Measurements from ENCODE around the gene LYST.

LYST gene

DNA sequence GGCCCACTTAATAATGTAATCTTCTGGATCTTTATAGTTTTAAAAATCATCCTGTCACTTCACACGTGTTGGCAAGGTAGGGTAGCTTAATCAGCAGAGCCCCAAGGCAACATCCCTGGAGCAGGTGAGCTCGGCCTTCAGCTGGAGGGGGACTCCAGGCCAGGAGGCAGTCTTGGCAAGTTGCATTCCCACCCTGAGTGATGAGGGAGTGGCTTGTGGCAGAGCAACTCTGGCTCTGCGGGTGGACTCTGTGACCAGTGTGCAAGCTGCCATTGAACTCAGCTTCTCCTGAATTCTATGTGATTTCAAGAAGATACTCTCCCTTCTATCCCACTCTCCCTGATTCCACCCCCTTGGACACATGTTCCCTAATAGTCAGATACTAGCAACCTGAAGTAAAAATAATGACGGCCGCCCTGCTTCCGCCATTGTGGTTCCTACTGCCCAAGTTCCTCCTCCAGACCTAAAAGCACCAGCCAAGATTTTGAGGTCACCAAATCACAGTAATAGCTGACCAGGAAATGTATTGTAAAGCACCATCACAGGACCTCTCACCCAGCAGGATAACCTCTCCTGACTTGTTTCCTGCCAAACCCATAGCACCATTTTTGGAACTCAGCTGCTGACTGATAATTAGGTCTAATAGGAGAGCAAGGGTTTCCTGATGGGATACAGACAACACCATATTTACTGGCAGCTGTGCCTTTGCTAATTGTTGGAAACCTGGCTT, 11.5 kb upstream of the LYST start:
- H3F3A ChIP-seq (ENCODE audit: insufficient read depth, low read length): no peaks in the 10 kb centered on the region
- H3K27ac ChIP-seq (ENCODE audit: low read depth, low read length, poor library complexity, severe bottlenecking): no peak overlapping the region
- no peaks in the 10 kb centered on the region for H3K79me2 ChIP-seq (ENCODE audit: insufficient read depth, low read length)
- H4K20me1 ChIP-seq (ENCODE audit: insufficient read depth, low read length): no peaks in the 10 kb centered on the region
- TF ChIP-seq, protein P1, sequence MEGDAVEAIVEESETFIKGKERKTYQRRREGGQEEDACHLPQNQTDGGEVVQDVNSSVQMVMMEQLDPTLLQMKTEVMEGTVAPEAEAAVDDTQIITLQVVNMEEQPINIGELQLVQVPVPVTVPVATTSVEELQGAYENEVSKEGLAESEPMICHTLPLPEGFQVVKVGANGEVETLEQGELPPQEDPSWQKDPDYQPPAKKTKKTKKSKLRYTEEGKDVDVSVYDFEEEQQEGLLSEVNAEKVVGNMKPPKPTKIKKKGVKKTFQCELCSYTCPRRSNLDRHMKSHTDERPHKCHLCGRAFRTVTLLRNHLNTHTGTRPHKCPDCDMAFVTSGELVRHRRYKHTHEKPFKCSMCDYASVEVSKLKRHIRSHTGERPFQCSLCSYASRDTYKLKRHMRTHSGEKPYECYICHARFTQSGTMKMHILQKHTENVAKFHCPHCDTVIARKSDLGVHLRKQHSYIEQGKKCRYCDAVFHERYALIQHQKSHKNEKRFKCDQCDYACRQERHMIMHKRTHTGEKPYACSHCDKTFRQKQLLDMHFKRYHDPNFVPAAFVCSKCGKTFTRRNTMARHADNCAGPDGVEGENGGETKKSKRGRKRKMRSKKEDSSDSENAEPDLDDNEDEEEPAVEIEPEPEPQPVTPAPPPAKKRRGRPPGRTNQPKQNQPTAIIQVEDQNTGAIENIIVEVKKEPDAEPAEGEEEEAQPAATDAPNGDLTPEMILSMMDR (IDR thresholded peaks at IDR 0.05; ENCODE audit: low read length): no peak
- TF ChIP-seq EZH2 (IDR thresholded peaks at IDR 0.05; ENCODE audit: borderline replicate concordance, low read length): no peak
- no peak overlapping the region for H3K4me2 ChIP-seq (ENCODE audit: low read length)
- no peaks in the 10 kb centered on the region for H3K27me3 ChIP-seq (ENCODE audit: insufficient read depth, low read length)
- H3K4me1 ChIP-seq (ENCODE audit: insufficient read depth, low read length, severe bottlenecking): no peaks in the 10 kb centered on the region
- H3K9me3 ChIP-seq (ENCODE audit: low read length): no peaks in the 10 kb centered on the region
- H3K9me2 ChIP-seq (ENCODE audit: low read depth, low read length): no peaks in the 10 kb centered on the region
- H2AFZ ChIP-seq (ENCODE audit: low read length): no peak overlapping the region
- H3K36me3 ChIP-seq (ENCODE audit: insufficient read depth, low read length): no peaks in the 10 kb centered on the region
- H3K4me3 ChIP-seq (ENCODE audit: low read depth, low read length, poor library complexity, severe bottlenecking): no peak overlapping the region
- H3K9ac ChIP-seq (ENCODE audit: low read length): no peak overlapping the region

DNA sequence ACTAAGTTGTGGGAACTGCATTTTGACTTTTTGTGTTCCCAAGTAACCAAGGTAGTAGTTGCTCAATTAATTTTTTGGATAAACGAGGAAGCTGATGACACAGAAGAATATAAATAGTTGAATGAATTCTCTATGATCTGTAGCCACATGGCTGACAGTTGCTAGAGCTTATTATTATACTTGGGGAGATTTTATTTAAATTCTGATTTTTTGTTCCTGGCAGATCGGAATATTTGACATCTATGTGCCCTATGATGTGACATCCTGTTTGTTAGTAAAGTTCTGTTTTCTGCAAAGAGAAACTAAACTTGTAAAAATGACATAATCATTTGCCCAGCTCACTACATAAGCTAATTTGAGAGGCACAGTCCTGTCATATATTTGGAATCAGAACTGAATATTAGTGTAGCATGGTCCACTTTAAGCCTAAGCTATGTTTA, 9.7 kb upstream of the LYST start:
- Histone ChIP-seq H3K4me3 (ENCODE audit: low read depth, low read length, poor library complexity, severe bottlenecking) (no peak overlapping the region), H3K36me3 (ENCODE audit: insufficient read depth, low read length) (no peaks in the 10 kb centered on the region), H3K4me1 (ENCODE audit: insufficient read depth, low read length, severe bottlenecking) (no peaks in the 10 kb centered on the region), H3F3A (ENCODE audit: insufficient read depth, low read length) (no peaks in the 10 kb centered on the region), H3K27ac (ENCODE audit: low read depth, low read length, poor library complexity, severe bottlenecking) (no peak overlapping the region), H3K79me2 (ENCODE audit: insufficient read depth, low read length) (no peaks in the 10 kb centered on the region), H3K27me3 (ENCODE audit: insufficient read depth, low read length) (no peaks in the 10 kb centered on the region), H3K9ac (ENCODE audit: low read length) (no peak overlapping the region), H2AFZ (ENCODE audit: low read length) (no peak overlapping the region), H4K20me1 (ENCODE audit: insufficient read depth, low read length) (no peaks in the 10 kb centered on the region), H3K4me2 (ENCODE audit: low read length) (no peak overlapping the region), H3K9me3 (ENCODE audit: low read length) (no peaks in the 10 kb centered on the region), H3K9me2 (ENCODE audit: low read depth, low read length) (no peaks in the 10 kb centered on the region)
- TF ChIP-seq, protein P1 (IDR thresholded peaks at IDR 0.05; ENCODE audit: low read length): no peak
- no peak for TF ChIP-seq EZH2 (IDR thresholded peaks at IDR 0.05; ENCODE audit: borderline replicate concordance, low read length)

DNA sequence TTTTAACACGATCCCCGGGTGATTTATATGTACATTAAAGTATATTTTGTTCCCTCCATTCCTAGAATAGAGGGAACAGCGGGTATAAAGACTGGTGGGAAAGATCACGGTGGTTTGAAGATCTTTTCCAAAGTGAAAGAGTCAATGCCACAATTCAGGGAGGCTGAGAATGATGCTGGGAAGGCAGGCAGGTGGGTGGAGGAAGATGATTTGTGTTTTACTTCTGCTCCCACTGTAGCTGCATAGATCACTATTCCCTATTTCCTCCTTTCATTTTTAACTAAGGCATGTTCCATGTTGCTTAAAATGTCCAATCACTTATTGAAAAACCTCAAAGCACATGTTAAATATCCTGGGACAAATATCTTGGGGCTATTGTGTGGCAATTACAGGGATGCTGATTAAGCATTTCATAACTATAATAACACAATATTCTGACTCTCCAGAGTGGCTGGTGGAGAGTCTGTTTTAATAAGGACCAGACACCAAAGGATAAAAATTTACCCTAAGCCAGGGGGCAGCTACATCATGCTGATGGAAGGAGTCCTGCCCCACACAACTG, 8.4 kb upstream of the LYST start:
- no peaks in the 10 kb centered on the region for H3K9me2 ChIP-seq (ENCODE audit: low read depth, low read length)
- no peak overlapping the region for H3K9ac ChIP-seq (ENCODE audit: low read length)
- H3K79me2 ChIP-seq (ENCODE audit: insufficient read depth, low read length): no peaks in the 10 kb centered on the region
- no peaks in the 10 kb centered on the region for H3K27me3 ChIP-seq (ENCODE audit: insufficient read depth, low read length)
- H3K27ac ChIP-seq (ENCODE audit: low read depth, low read length, poor library complexity, severe bottlenecking): no peak overlapping the region
- H3K4me1 ChIP-seq (ENCODE audit: insufficient read depth, low read length, severe bottlenecking): no peaks in the 10 kb centered on the region
- H3K4me2 ChIP-seq (ENCODE audit: low read length): no peak overlapping the region
- no peaks in the 10 kb centered on the region for H3K36me3 ChIP-seq (ENCODE audit: insufficient read depth, low read length)
- no peaks in the 10 kb centered on the region for H3F3A ChIP-seq (ENCODE audit: insufficient read depth, low read length)
- H2AFZ ChIP-seq (ENCODE audit: low read length): no peak overlapping the region
- H4K20me1 ChIP-seq (ENCODE audit: insufficient read depth, low read length): no peaks in the 10 kb centered on the region
- TF ChIP-seq, protein P1 (IDR thresholded peaks at IDR 0.05; ENCODE audit: low read length): no peak
- no peak for TF ChIP-seq EZH2 (IDR thresholded peaks at IDR 0.05; ENCODE audit: borderline replicate concordance, low read length)
- no peak overlapping the region for H3K4me3 ChIP-seq (ENCODE audit: low read depth, low read length, poor library complexity, severe bottlenecking)
- H3K9me3 ChIP-seq (ENCODE audit: low read length): no peaks in the 10 kb centered on the region

Data from OCI-LY1 (cell line).